GM23248 (cell line): ENCODE measurements around the gene RAB14.

Experiments
- EZH2 ChIP-seq: fragments of 200-600 bp; sonication (generic); IDR thresholded peaks from 2 replicates; pipeline ENCODE4 v1.6.1; 2018; ENCODE audit warnings: antibody characterized with exemption, mild to moderate bottlenecking; ENCODE audit not compliant: insufficient read depth, poor library complexity, severe bottlenecking
- EZH2phosphoT487 ChIP-seq: fragments of 200-600 bp; sonication (generic); IDR thresholded peaks from 2 replicates; pipeline ENCODE4 v1.6.1; 2018; ENCODE audit warnings: antibody characterized with exemption, moderate library complexity, mild to moderate bottlenecking, low read depth; ENCODE audit not compliant: insufficient read depth

DNA sequence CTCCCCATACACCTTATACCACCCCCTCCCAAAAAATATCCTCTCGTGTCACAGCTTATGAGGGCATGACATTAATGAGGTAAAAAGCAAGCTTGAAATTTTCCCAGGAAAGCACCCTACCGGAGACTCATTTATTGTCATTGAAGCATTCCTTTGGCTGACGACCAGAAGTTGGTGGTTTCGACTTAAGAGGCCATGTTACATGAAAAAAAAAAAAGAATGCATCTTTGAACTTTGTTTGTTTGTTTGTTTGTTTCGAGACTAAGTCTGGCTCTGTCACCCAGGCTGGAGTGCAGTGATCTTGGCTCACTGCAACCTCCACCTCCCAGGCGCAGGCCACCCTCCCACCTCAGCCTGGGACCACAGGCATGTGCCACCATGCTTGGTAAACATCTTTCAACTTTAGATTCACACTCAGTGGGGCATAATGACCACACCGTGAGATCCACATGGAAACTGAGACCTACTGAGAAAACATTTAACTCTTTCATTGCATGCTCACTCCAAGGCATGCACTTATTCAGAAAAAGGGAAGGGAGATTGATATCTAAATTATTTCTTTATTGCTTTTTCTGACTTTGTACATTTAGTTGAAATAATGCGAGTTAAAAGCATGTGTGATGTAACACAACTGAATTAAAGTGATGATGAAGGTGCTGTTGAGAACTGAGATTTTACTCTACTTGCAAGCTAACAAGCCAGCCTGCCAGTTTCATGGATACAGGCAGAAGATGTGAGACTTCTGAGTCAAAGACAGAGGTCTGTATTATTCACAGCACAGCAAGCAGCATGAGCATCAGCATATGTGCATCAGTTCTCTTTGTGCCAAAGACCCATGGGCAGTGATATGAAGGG, 5.1 kb upstream of the RAB14 start:
- TF ChIP-seq EZH2phosphoT487, result no peak
- TF ChIP-seq EZH2, result no peak
